Measurements from ENCODE around the gene RASGRP2.

DNA sequence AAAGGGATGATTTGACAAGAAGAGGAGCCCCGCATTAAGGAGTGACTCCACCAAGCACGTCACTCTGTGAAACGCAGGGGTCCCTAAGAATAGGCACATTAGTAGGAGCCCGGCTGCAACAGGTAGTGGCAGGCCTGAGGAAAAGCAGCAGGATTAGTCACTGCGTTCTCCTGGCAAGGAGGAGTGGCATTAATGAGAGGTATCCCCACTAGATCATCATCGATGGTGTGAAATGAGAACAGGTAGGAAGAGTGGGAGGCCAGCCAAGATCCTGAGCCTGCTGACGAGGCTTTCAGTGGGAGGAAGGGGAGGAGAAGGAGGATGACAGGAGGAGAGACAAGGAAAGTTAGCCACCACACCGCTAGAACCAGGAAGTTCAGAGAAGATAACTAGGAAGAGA lies 59.6 kb downstream of the RASGRP2 start:
- TF ChIP-seq EZH2 (IDR thresholded peaks at IDR 0.05; ENCODE audit: low read length, missing control alignments) = no peak
- TF ChIP-seq, protein P1, sequence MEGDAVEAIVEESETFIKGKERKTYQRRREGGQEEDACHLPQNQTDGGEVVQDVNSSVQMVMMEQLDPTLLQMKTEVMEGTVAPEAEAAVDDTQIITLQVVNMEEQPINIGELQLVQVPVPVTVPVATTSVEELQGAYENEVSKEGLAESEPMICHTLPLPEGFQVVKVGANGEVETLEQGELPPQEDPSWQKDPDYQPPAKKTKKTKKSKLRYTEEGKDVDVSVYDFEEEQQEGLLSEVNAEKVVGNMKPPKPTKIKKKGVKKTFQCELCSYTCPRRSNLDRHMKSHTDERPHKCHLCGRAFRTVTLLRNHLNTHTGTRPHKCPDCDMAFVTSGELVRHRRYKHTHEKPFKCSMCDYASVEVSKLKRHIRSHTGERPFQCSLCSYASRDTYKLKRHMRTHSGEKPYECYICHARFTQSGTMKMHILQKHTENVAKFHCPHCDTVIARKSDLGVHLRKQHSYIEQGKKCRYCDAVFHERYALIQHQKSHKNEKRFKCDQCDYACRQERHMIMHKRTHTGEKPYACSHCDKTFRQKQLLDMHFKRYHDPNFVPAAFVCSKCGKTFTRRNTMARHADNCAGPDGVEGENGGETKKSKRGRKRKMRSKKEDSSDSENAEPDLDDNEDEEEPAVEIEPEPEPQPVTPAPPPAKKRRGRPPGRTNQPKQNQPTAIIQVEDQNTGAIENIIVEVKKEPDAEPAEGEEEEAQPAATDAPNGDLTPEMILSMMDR (conservative IDR thresholded peaks at IDR 0.05 in 1 of 2, IDR thresholded peaks at IDR 0.05 in 1 of 2; ENCODE audit: low read depth in 1 of 2, low read length in 2 of 2) = no peak
